ENCODE data around the gene ABCA7.

DNA sequence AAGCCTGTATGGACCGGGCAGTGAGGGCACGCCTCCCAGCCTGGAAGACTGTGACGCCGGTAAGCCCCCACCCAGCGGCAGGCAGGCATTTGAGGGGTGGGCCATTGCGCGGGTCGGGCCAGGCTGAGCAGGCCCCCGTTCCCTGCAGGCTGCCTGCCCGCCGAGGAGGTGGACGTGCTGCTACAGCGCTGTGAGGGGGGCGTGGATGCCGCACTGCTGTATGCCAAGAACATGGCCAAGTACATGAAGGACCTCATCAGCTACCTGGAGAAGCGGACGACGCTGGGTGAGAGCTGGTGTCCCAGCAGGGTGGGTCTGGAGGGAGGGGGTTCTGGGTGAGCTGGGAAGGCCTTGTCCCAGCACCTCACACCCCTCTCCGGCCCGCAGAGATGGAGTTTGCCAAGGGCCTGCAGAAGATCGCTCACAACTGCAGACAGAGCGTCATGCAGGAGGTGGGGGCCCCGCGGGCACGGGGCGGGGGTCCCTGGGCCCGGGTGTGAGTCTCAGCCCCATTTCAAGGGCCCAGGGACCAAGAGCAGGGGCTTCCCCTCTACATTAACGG is 34.1 kb downstream of the ABCA7 start:
- TF ChIP-seq, protein P1, sequence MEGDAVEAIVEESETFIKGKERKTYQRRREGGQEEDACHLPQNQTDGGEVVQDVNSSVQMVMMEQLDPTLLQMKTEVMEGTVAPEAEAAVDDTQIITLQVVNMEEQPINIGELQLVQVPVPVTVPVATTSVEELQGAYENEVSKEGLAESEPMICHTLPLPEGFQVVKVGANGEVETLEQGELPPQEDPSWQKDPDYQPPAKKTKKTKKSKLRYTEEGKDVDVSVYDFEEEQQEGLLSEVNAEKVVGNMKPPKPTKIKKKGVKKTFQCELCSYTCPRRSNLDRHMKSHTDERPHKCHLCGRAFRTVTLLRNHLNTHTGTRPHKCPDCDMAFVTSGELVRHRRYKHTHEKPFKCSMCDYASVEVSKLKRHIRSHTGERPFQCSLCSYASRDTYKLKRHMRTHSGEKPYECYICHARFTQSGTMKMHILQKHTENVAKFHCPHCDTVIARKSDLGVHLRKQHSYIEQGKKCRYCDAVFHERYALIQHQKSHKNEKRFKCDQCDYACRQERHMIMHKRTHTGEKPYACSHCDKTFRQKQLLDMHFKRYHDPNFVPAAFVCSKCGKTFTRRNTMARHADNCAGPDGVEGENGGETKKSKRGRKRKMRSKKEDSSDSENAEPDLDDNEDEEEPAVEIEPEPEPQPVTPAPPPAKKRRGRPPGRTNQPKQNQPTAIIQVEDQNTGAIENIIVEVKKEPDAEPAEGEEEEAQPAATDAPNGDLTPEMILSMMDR (IDR thresholded peaks at IDR 0.05): no peak
- TF ChIP-seq POLR2A (IDR thresholded peaks at IDR 0.05): no peak
